Liver (tissue), 9 donors: ENCODE results near the gene ARPC5L. TPM values are rescaled to one million over a fixed set of nuclear protein-coding genes. Genes with fewer than 3 reads are reported as not detected.
A peak's percentile ranks its signal among the peaks of the same experiment; 100 is the strongest.

Experiments used
- DNase-seq: peaks from one replicate; pipeline ENCODE4 v3.0.0-alpha.2; 2017; ENCODE audit warnings: low spot score
- H3K27ac ChIP-seq, 2 donors: one replicate each; pipeline ENCODE4 v1.7.0; 2013; ENCODE audit warnings: inconsistent platforms in 2 of 2, low read length in 2 of 2, control low read depth in 1 of 2, low read depth in 1 of 2, mild to moderate bottlenecking in 1 of 2
- H3K27me3 ChIP-seq, 4 donors: one replicate each; pipeline versions ENCODE4 v1.6.1 to v1.7.0; 2013; ENCODE audit warnings: low read length in 3 of 4, inconsistent platforms in 1 of 4, mild to moderate bottlenecking in 1 of 4, moderate library complexity in 1 of 4; ENCODE audit not compliant: control insufficient read depth in 4 of 4, insufficient read depth in 4 of 4
- H3K36me3 ChIP-seq, 4 donors: one replicate each; pipeline versions ENCODE4 v1.6.1 to v1.7.0; 2013; ENCODE audit warnings: low read length in 3 of 4, mild to moderate bottlenecking in 3 of 4, low read depth in 1 of 4, moderate library complexity in 1 of 4; ENCODE audit not compliant: control insufficient read depth in 4 of 4, insufficient read depth in 3 of 4
- H3K4me1 ChIP-seq, 4 donors: one replicate each; pipeline versions ENCODE4 v1.6.1 to v1.7.0; 2013; ENCODE audit warnings: low read length in 3 of 4, mild to moderate bottlenecking in 3 of 4, moderate library complexity in 1 of 4; ENCODE audit not compliant: control insufficient read depth in 4 of 4, insufficient read depth in 4 of 4
- H3K4me3 ChIP-seq, 3 donors: one replicate each; pipeline versions ENCODE4 v1.6.1 to v1.7.0; 2013; ENCODE audit warnings: low read length in 3 of 3, control low read depth in 1 of 3, low read depth in 1 of 3, mild to moderate bottlenecking in 1 of 3
- H3K9ac ChIP-seq, 2 donors: one replicate each; pipeline ENCODE4 v1.7.0; 2013; ENCODE audit warnings: low read length in 2 of 2, mild to moderate bottlenecking in 2 of 2, moderate library complexity in 2 of 2, control low read depth in 1 of 2, low read depth in 1 of 2
- H3K9me3 ChIP-seq, 4 donors: one replicate each; pipeline versions ENCODE4 v1.6.1 to v1.7.0; 2013; ENCODE audit warnings: low read length in 3 of 4; ENCODE audit not compliant: control insufficient read depth in 4 of 4
- ATF3 ChIP-seq: IDR thresholded peaks from 2 replicates; pipeline ENCODE4 v1.6.1; 2016; ENCODE audit warnings: antibody characterized with exemption
- FOXA1 ChIP-seq: IDR thresholded peaks from 2 replicates; pipeline ENCODE4 v1.6.1; 2016; ENCODE audit warnings: antibody characterized with exemption
- FOXA2 ChIP-seq: IDR thresholded peaks from 2 replicates; pipeline ENCODE4 v1.6.1; 2016; ENCODE audit warnings: antibody characterized with exemption
- GABPA ChIP-seq, 2 donors: IDR thresholded peaks in 1 of 2; conservative IDR thresholded peaks in 1 of 2; 2 replicates each; pipeline ENCODE4 v1.6.1; 2016; ENCODE audit warnings: antibody characterized with exemption in 2 of 2, mild to moderate bottlenecking in 1 of 2, moderate library complexity in 1 of 2
- HNF4G ChIP-seq: IDR thresholded peaks from 2 replicates; pipeline ENCODE4 v1.6.1; 2016; ENCODE audit warnings: antibody characterized with exemption
- JUND ChIP-seq, 2 donors: IDR thresholded peaks; 2 replicates each; pipeline ENCODE4 v1.6.1; 2016; ENCODE audit warnings: antibody characterized with exemption in 2 of 2
- RAD21 ChIP-seq, 2 donors: IDR thresholded peaks; 2 replicates each; pipeline ENCODE4 v1.6.1; 2016; ENCODE audit warnings: antibody characterized with exemption in 2 of 2, mild to moderate bottlenecking in 2 of 2
- RXRA ChIP-seq, 2 donors: IDR thresholded peaks; 2 replicates each; pipeline ENCODE4 v1.6.1; 2017 to 2018; ENCODE audit warnings: antibody characterized with exemption in 2 of 2, mild to moderate bottlenecking in 1 of 2
- SP1 ChIP-seq: IDR thresholded peaks from 2 replicates; pipeline ENCODE4 v1.6.1; 2018; ENCODE audit warnings: antibody characterized with exemption, mild to moderate bottlenecking
- YY1 ChIP-seq: IDR thresholded peaks from 2 replicates; pipeline ENCODE4 v1.6.1; 2016; ENCODE audit warnings: antibody characterized with exemption, mild to moderate bottlenecking
- WGBS: extraction: QIAGEN DNeasy Blood & Tissue Kit; methylation state at CpG from one replicate; pipeline ENCODE4 v1.1.7; 2013; 5-methylcytosine and 5-hydroxymethylcytosine counted together
- polyA plus RNA-seq, 2 donors: library from polyadenylated mRNA; stranded (reverse) in 1 of 2; unstranded in 1 of 2; fragments of 200-250 nt in 1 of 2; fragments of >200 nt in 1 of 2; fragmentation: Nextera tagmentation in 1 of 2; extraction: Ambion mirVana in 1 of 2; gene quantifications; one replicate each; pipeline versions ENCODE4 v1.2.1 to v1.2.3, GENCODE V29; 2013 to 2015
- total RNA-seq, 2 donors: library from RNA; depleted of rRNA; stranded (reverse); fragments of >200 nt; gene quantifications; one replicate each; pipeline ENCODE4 v1.2.3, GENCODE V29; 2014
- TF ChIP-seq, protein P1 (sequence below): IDR thresholded peaks from 2 replicates; pipeline ENCODE4 v1.6.1; 2016; ENCODE audit warnings: antibody characterized with exemption, mild to moderate bottlenecking
- TF ChIP-seq, protein P2 (sequence below): IDR thresholded peaks from 2 replicates; pipeline ENCODE4 v1.6.1; 2016; ENCODE audit warnings: antibody characterized with exemption
- TF ChIP-seq, protein P3 (sequence below): fragments of 150-350 bp; IDR thresholded peaks from 2 replicates; pipeline ENCODE4 v1.5.1; 2017; ENCODE audit warnings: improper control_type of control experiment, low read depth, low read length; ENCODE audit not compliant: missing input control
- donor health status: healthy.
- donor health status: healthy.
- donor health status: healthy.
- donor health status: healthy.
- donor health status: healthy.

ARPC5L gene
- total and polyA plus RNA-seq, 4 donors, result 9.3 to 31.2 (median 17.8) TPM

DNA sequence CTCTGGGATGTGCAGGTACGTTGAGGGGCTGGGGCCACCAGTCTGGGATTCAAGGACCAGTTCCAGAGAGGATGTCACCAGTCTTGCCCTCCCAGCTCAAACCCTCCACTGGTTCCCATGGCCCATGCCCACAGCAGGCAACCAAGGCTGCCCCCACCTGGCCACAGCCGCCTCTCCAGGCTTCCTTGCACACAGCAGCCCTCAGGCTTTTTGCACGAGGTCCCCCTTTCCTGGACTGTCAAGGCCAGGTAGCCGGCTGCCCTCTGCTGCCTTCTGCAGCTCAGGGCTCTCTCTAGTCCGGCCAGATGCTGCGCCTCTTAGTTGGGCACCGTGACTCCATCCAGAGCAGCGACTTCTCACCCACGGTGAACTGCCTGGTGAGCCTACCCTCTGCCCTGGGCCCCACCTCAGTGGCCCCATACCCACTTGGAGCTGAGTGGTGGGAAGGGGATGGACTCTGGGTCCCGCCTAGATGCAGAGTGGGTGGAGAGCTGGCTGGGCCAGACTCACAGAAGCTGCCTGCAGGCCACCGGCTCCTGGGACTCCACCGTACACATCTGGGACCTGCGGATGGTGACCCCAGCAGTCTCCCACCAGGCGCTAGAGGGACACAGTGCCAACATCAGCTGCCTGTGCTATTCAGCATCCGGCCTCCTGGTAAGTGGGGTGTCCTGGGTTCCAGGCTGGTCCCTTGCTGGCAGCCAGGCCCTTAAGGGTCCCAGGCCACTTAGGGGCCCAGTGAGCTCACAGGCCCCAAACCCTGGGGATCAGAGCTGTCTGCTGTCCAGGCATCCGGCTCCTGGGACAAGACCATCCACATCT lies 5.8 kb upstream of the ARPC5L start:
- Histone ChIP-seq H3K4me3 (no peak overlapping the region), H3K27me3 (no peaks in the 10 kb centered on the region), H3K27ac (no peak overlapping the region), H3K9me3 (no peaks in the 10 kb centered on the region), H3K4me1 (peaks cover 2 to 27% (median 21%) of the 10 kb centered on the region in 4 donors), H3K9ac (no peak overlapping the region), H3K36me3 (peaks cover 15 to 40% (median 25%) of the 10 kb centered on the region in 4 donors)
- 76% methylated on average over 16 of the region's 16 CpGs for WGBS
- TF ChIP-seq, protein P1, sequence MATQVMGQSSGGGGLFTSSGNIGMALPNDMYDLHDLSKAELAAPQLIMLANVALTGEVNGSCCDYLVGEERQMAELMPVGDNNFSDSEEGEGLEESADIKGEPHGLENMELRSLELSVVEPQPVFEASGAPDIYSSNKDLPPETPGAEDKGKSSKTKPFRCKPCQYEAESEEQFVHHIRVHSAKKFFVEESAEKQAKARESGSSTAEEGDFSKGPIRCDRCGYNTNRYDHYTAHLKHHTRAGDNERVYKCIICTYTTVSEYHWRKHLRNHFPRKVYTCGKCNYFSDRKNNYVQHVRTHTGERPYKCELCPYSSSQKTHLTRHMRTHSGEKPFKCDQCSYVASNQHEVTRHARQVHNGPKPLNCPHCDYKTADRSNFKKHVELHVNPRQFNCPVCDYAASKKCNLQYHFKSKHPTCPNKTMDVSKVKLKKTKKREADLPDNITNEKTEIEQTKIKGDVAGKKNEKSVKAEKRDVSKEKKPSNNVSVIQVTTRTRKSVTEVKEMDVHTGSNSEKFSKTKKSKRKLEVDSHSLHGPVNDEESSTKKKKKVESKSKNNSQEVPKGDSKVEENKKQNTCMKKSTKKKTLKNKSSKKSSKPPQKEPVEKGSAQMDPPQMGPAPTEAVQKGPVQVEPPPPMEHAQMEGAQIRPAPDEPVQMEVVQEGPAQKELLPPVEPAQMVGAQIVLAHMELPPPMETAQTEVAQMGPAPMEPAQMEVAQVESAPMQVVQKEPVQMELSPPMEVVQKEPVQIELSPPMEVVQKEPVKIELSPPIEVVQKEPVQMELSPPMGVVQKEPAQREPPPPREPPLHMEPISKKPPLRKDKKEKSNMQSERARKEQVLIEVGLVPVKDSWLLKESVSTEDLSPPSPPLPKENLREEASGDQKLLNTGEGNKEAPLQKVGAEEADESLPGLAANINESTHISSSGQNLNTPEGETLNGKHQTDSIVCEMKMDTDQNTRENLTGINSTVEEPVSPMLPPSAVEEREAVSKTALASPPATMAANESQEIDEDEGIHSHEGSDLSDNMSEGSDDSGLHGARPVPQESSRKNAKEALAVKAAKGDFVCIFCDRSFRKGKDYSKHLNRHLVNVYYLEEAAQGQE, result no peak
- no peak for TF ChIP-seq ATF3
- TF ChIP-seq RAD21 (IDR thresholded peaks at IDR 0.05), result peak in 1 of 2 donors; percentile 16
- DNase-seq, result no peak

DNA sequence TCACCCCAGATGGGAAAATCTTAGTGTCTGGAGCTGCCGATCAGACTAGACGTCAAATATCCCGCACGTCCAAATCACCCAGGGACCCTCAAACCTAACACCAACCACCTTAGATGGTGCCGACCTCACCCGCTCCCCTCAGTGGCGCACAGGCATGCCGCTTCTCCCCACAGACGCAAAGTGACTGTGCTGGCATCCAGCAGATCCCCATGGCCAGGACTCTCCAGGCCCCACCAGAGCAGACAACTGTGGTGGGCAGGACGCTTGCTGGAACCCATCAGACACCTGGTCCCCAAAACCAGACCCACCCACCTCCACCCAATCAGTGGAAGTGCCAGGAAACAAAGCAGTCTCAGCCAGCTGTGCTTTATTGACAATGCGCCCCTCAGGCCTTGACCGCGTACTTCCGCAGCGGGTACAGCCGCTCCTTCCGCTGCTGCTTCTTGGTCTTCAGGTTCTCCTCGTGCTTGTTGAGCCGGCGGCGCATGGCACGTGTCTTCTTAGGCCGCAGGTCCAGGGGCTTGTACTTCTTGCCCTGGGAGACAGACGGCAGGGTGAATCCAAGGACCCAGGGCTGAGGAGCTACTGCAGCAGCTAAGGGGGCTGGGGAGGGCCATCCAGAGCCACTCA lies 4.3 kb upstream of the ARPC5L start:
- no peak overlapping the region for H3K4me3 ChIP-seq
- H3K9ac ChIP-seq, result no peak overlapping the region

More for the DNA sequence above, 4.3 kb upstream of the ARPC5L start:
- peaks cover 2 to 24% (median 19%) of the 10 kb centered on the region in 4 donors for H3K4me1 ChIP-seq
- H3K27ac ChIP-seq, result no peak overlapping the region
- no peak for DNase-seq
- H3K27me3 ChIP-seq, result no peaks in the 10 kb centered on the region
- H3K36me3 ChIP-seq, result peaks cover 15 to 40% (median 25%) of the 10 kb centered on the region in 4 donors
- 95% methylated on average over 24 of the region's 24 CpGs for WGBS
- no peaks in the 10 kb centered on the region for H3K9me3 ChIP-seq
- TF ChIP-seq ATF3, result no peak
- TF ChIP-seq, protein P1, result no peak
- no peak for TF ChIP-seq GABPA (IDR thresholded peaks at IDR 0.05 in 1 of 2, conservative IDR thresholded peaks at IDR 0.05 in 1 of 2)
- no peak for TF ChIP-seq SP1
- TF ChIP-seq FOXA2, result no peak
- TF ChIP-seq, protein P2, sequence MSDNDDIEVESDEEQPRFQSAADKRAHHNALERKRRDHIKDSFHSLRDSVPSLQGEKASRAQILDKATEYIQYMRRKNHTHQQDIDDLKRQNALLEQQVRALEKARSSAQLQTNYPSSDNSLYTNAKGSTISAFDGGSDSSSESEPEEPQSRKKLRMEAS, result no peak
- TF ChIP-seq, protein P3, sequence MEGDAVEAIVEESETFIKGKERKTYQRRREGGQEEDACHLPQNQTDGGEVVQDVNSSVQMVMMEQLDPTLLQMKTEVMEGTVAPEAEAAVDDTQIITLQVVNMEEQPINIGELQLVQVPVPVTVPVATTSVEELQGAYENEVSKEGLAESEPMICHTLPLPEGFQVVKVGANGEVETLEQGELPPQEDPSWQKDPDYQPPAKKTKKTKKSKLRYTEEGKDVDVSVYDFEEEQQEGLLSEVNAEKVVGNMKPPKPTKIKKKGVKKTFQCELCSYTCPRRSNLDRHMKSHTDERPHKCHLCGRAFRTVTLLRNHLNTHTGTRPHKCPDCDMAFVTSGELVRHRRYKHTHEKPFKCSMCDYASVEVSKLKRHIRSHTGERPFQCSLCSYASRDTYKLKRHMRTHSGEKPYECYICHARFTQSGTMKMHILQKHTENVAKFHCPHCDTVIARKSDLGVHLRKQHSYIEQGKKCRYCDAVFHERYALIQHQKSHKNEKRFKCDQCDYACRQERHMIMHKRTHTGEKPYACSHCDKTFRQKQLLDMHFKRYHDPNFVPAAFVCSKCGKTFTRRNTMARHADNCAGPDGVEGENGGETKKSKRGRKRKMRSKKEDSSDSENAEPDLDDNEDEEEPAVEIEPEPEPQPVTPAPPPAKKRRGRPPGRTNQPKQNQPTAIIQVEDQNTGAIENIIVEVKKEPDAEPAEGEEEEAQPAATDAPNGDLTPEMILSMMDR, result no peak
- no peak for TF ChIP-seq JUND (IDR thresholded peaks at IDR 0.05)
- no peak for TF ChIP-seq YY1
- no peak for TF ChIP-seq RXRA (IDR thresholded peaks at IDR 0.05)
- no peak for TF ChIP-seq RAD21 (IDR thresholded peaks at IDR 0.05)
- no peak for TF ChIP-seq FOXA1
- no peak for TF ChIP-seq HNF4G
